Motor neuron (in vitro differentiated cells): Measurements from ENCODE around the gene PRKCE. TPM values are rescaled to one million over a fixed set of nuclear protein-coding genes. Genes with fewer than 3 reads are reported as not detected.
A peak's percentile ranks its signal among the peaks of the same experiment; 100 is the strongest.
"Not testable (repeated sequence)": the region's sequence is repeated elsewhere in the genome, so short reads cannot be mapped to it uniquely, and the experiment has no call there.

Source experiments
- ATAC-seq, 8 experiments: fragments of 200-7000 bp; cut with Tn5 transposase; replicated peaks in 6 of 8; 2 replicates each; pipeline ENCODE4 v1.8.0; 2021; ENCODE audit warnings: mild to moderate bottlenecking in 8 of 8, moderate library complexity in 8 of 8
- H3K27ac ChIP-seq, 2 donors: fragments of 250-450 bp; sonication (Bioruptor Pico); 2 replicates each; pipeline ENCODE4 v1.9.0; 2021; ENCODE audit warnings: antibody characterized with exemption in 2 of 2, mild to moderate bottlenecking in 2 of 2, moderate library complexity in 1 of 2
- H3K4me1 ChIP-seq, 2 donors: fragments of 250-450 bp; sonication (Bioruptor Pico); replicated peaks in 1 of 2; 2 replicates each; pipeline ENCODE4 v1.6.1; 2021; ENCODE audit warnings: antibody characterized with exemption in 2 of 2, mild to moderate bottlenecking in 2 of 2, moderate library complexity in 1 of 2
- H3K4me3 ChIP-seq, 5 donors: fragments of 250-450 bp; sonication (Bioruptor Pico); 2 replicates each; pipeline ENCODE4 v1.9.0; 2021; ENCODE audit warnings: antibody characterized with exemption in 5 of 5, mild to moderate bottlenecking in 5 of 5, moderate library complexity in 4 of 5
- WGBS, 10 experiments: fragments of 450-650 bp; shearing (Covaris generic); methylation state at CpG; one replicate each; pipeline ENCODE4 v1.0.0; 2022; 5-methylcytosine and 5-hydroxymethylcytosine counted together
- in situ Hi-C, 9 experiments: fragments of 400-800 bp; cut with MboI; loops; one replicate each; pipeline ENCODE4 v1.15.0; 2021; ENCODE audit warnings: low sequenced_read_pairs in 9 of 9, low pct_unique_long_range_greater_than_20kb in 2 of 9; ENCODE audit not compliant: unreplicated experiment in 9 of 9
- total RNA-seq, 8 experiments: library from RNA; unstranded; fragments of 300-600 nt; gene quantifications; 2 replicates each; pipeline versions ENCODE4 v1.2.3 to v1.2.4, GENCODE V29; 2022

The PRKCE gene
- total RNA-seq, 8 experiments from 2014 or later: 7.3 to 23.0 (median 14.7) TPM

GRCh38 chr2:46211461-46211860 is 560.0 kb downstream of the PRKCE start:
- no peak overlapping the region for H3K27ac ChIP-seq
- WGBS, 10 experiments: 0 to 80% (median 60%) methylated on average over 1 of the region's 1 CpG; no CpG with 5 or more reads in 1 of the 10 experiments
- in situ Hi-C loops: no loop called here
- H3K4me3 ChIP-seq: no peak overlapping the region
- H3K4me1 ChIP-seq: no peaks in the 10 kb centered on the region
- no peak for ATAC-seq

- Histone ChIP-seq H3K27ac (no peak overlapping the region), H3K4me1 (no peaks in the 10 kb centered on the region), H3K4me3 (no peak overlapping the region)
- 0 to 82% (median 33%) methylated on average over 1 to 2 of the region's 2 CpGs; no CpG with 5 or more reads in 1 of the 10 experiments for WGBS, 10 experiments
- in situ Hi-C loops: no loop called here
- no peak for ATAC-seq
Observed at GRCh38 chr2:46213906-46214305, 562.4 kb downstream of the PRKCE start.

- no peak overlapping the region for H3K27ac ChIP-seq
- ATAC-seq: no peak
- WGBS, 10 experiments: 20% methylated on average over 1 of the region's 1 CpG; no CpG with 5 or more reads in 9 of the 10 experiments
- no peaks in the 10 kb centered on the region for H3K4me1 ChIP-seq
- in situ Hi-C loops: no loop called here
- no peak overlapping the region for H3K4me3 ChIP-seq
Observed at GRCh38 chr2:46216213-46216612, 564.7 kb downstream of the PRKCE start.

- H3K4me1 ChIP-seq, ATAC-seq, in situ Hi-C loops, H3K4me3 ChIP-seq, H3K27ac ChIP-seq: not testable (repeated sequence)
- WGBS, 10 experiments: 75 to 100% (median 86%) methylated on average over 1 of the region's 1 CpG; no CpG with 5 or more reads in 5 of the 10 experiments
Observed at GRCh38 chr2:46223514-46223913, 572.0 kb downstream of the PRKCE start.

GRCh38 chr2:46225150-46225625 is 573.7 kb downstream of the PRKCE start:
- in situ Hi-C loops: no loop called here
- ATAC-seq: no peak
- 67 to 100% (median 90%) methylated on average over 2 of the region's 2 CpGs; no CpG with 5 or more reads in 3 of the 10 experiments for WGBS, 10 experiments
- H3K27ac ChIP-seq: no peak overlapping the region
- peaks cover 0 to 11% of the 10 kb centered on the region in 2 donors for H3K4me1 ChIP-seq
- H3K4me3 ChIP-seq: no peak overlapping the region

GRCh38 chr2:46225730-46226129 is 574.3 kb downstream of the PRKCE start:
- H3K4me3 ChIP-seq: no peak overlapping the region
- no peak for ATAC-seq
- in situ Hi-C loops: no loop called here
- WGBS, 10 experiments: 14 to 100% (median 70%) methylated on average over 1 of the region's 1 CpG
- H3K27ac ChIP-seq: no peak overlapping the region
- peaks cover 0 to 12% of the 10 kb centered on the region in 2 donors for H3K4me1 ChIP-seq

- ATAC-seq: no peak
- peaks cover 0 to 12% of the 10 kb centered on the region in 2 donors for H3K4me1 ChIP-seq
- in situ Hi-C loops: no loop called here
- no peak overlapping the region for H3K27ac ChIP-seq
- H3K4me3 ChIP-seq: no peak overlapping the region
- WGBS, 10 experiments: 53 to 96% (median 85%) methylated on average over 1 to 6 of the region's 6 CpGs
Observed at GRCh38 chr2:46226620-46227019, 575.1 kb downstream of the PRKCE start.

GRCh38 chr2:46227022-46227421 is 575.5 kb downstream of the PRKCE start:
- H3K4me1 ChIP-seq: peaks cover 0 to 12% of the 10 kb centered on the region in 2 donors
- 29 to 100% (median 83%) methylated on average over 1 to 3 of the region's 3 CpGs; no CpG with 5 or more reads in 1 of the 10 experiments for WGBS, 10 experiments
- no peak overlapping the region for H3K27ac ChIP-seq
- in situ Hi-C loops: no loop called here
- no peak for ATAC-seq
- no peak overlapping the region for H3K4me3 ChIP-seq

GRCh38 chr2:46227674-46228289 is 576.3 kb downstream of the PRKCE start:
- 0 to 100% (median 92%) methylated on average over 1 to 7 of the region's 7 CpGs; no CpG with 5 or more reads in 3 of the 10 experiments for WGBS, 10 experiments
- ATAC-seq: no peak
- in situ Hi-C loops: no loop called here
- Histone ChIP-seq H3K27ac (no peak overlapping the region), H3K4me1 (peaks cover 0 to 12% of the 10 kb centered on the region in 2 donors), H3K4me3 (no peak overlapping the region)

- in situ Hi-C loops: no loop called here
- Histone ChIP-seq H3K27ac (no peak overlapping the region), H3K4me3 (no peak overlapping the region), H3K4me1 (peaks cover 0 to 12% of the 10 kb centered on the region in 2 donors)
- WGBS, 10 experiments: 13 to 78% (median 41%) methylated on average over 3 to 9 of the region's 11 CpGs; no CpG with 5 or more reads in 1 of the 10 experiments
- ATAC-seq: peak in 4 of 8 experiments; percentile 46 to 86 (median 62)
Observed at GRCh38 chr2:46229134-46230063, 577.9 kb downstream of the PRKCE start.

GRCh38 chr2:46230115-46230571 is 578.7 kb downstream of the PRKCE start:
- no peak overlapping the region for H3K27ac ChIP-seq
- ATAC-seq: peak in 2 of 8 experiments; percentile 18 to 37
- peaks cover 0 to 12% of the 10 kb centered on the region in 2 donors for H3K4me1 ChIP-seq
- 31 to 100% (median 70%) methylated on average over 1 to 3 of the region's 6 CpGs; no CpG with 5 or more reads in 6 of the 10 experiments for WGBS, 10 experiments
- no peak overlapping the region for H3K4me3 ChIP-seq
- in situ Hi-C loops: no loop called here

- Histone ChIP-seq H3K4me3 (no peak overlapping the region), H3K27ac (no peak overlapping the region), H3K4me1 (peaks cover 0 to 12% of the 10 kb centered on the region in 2 donors)
- WGBS, 10 experiments: 0 to 100% (median 80%) methylated on average over 1 to 3 of the region's 4 CpGs; no CpG with 5 or more reads in 3 of the 10 experiments
- ATAC-seq: no peak
- in situ Hi-C loops: no loop called here
Observed at GRCh38 chr2:46230677-46231425, 579.4 kb downstream of the PRKCE start.
